DOHH2 (cell line): ENCODE data around the gene PTPRC.

Experiments used
- H3F3A ChIP-seq: fragments of 200-600 bp; sonication (generic), shearing (Covaris generic); 2 replicates; pipeline ENCODE4 v1.6.0; 2016; ENCODE audit warnings: antibody characterized with exemption, mild to moderate bottlenecking; ENCODE audit not compliant: control insufficient read depth, insufficient read depth
- H3K27ac ChIP-seq: fragments of 200-600 bp; sonication (generic); 2 replicates; pipeline ENCODE4 v1.5.1; 2014; ENCODE audit warnings: low read depth, mild to moderate bottlenecking, low read length, moderate library complexity
- H3K27me3 ChIP-seq: fragments of 200-600 bp; sonication (generic); 2 replicates; pipeline ENCODE4 v1.6.1; 2014; ENCODE audit warnings: mild to moderate bottlenecking, low read length, mixed read lengths; ENCODE audit not compliant: control insufficient read depth
- H3K36me3 ChIP-seq: fragments of 200-600 bp; sonication (generic); 2 replicates; pipeline ENCODE4 v1.6.1; 2014; ENCODE audit warnings: mild to moderate bottlenecking, low read length, moderate library complexity, mixed read lengths; ENCODE audit not compliant: control insufficient read depth
- H3K4me1 ChIP-seq: fragments of 200-600 bp; sonication (generic); 2 replicates; pipeline ENCODE4 v1.6.1; 2014; ENCODE audit warnings: mild to moderate bottlenecking, low read length, mixed read lengths; ENCODE audit not compliant: control insufficient read depth
- H3K4me2 ChIP-seq: fragments of 200-600 bp; sonication (generic); 2 replicates; pipeline ENCODE4 v1.6.0; 2014; ENCODE audit warnings: mild to moderate bottlenecking, low read length, moderate library complexity
- H3K4me3 ChIP-seq: fragments of 200-600 bp; sonication (generic); 2 replicates; pipeline ENCODE4 v1.5.1; 2014; ENCODE audit warnings: mild to moderate bottlenecking, low read length, mixed read lengths
- H3K79me2 ChIP-seq: fragments of 200-600 bp; sonication (generic); 2 replicates; pipeline ENCODE4 v1.6.1; 2014; ENCODE audit warnings: mild to moderate bottlenecking, low read length, mixed read lengths; ENCODE audit not compliant: control insufficient read depth
- H3K9me2 ChIP-seq: fragments of 200-600 bp; sonication (generic); replicated peaks from 2 replicates; pipeline ENCODE4 v1.6.1; 2014; ENCODE audit warnings: mild to moderate bottlenecking, low read length, mixed read lengths; ENCODE audit not compliant: control insufficient read depth
- H3K9me3 ChIP-seq: fragments of 200-600 bp; sonication (generic); 2 replicates; pipeline ENCODE4 v1.6.1; 2014; ENCODE audit warnings: antibody characterized with exemption, low read length, mixed read lengths; ENCODE audit not compliant: control insufficient read depth, insufficient read depth
- H4K20me1 ChIP-seq: fragments of 200-600 bp; sonication (generic); 2 replicates; pipeline ENCODE4 v1.6.0; 2014; ENCODE audit warnings: low read depth, mild to moderate bottlenecking, antibody characterized with exemption, low read length, moderate library complexity; ENCODE audit not compliant: control insufficient read depth, insufficient read depth
- EZH2phosphoT487 ChIP-seq: fragments of 200-600 bp; sonication (generic); IDR thresholded peaks from 2 replicates; pipeline ENCODE4 v1.6.1; 2017; ENCODE audit warnings: borderline replicate concordance, mild to moderate bottlenecking, antibody characterized with exemption, low read length, moderate library complexity, mixed read lengths
- TF ChIP-seq, protein P1 (sequence below): fragments of 200-600 bp; sonication (generic); IDR thresholded peaks from one replicate; pipeline ENCODE4 v1.5.1; 2014; ENCODE audit warnings: antibody characterized with exemption, mild to moderate bottlenecking, low read depth, low read length; ENCODE audit not compliant: poor library complexity, severe bottlenecking

Gene PTPRC

DNA sequence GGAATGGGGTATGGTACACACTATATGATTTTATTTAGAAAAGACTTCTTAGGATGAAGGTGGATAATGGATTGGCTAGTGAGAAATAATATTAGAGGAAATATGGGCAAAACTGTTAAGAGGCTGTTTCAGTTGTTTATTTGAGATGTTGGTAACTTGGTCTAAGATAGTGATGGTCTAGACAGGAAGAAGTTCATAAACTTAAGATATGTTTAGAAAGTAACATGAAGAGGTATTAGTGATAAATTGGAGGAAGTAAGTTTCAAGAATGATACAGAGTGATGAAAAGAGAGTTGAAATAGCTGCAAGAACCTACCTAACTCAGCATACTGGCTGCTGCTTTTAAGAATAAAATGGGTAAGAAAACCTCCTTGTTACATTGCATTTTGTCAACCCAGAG, 9.2 kb upstream of the PTPRC start:
- peaks cover 41% of the 10 kb centered on the region for H3F3A ChIP-seq
- H3K36me3 ChIP-seq: peaks cover 13% of the 10 kb centered on the region
- TF ChIP-seq, protein P1, sequence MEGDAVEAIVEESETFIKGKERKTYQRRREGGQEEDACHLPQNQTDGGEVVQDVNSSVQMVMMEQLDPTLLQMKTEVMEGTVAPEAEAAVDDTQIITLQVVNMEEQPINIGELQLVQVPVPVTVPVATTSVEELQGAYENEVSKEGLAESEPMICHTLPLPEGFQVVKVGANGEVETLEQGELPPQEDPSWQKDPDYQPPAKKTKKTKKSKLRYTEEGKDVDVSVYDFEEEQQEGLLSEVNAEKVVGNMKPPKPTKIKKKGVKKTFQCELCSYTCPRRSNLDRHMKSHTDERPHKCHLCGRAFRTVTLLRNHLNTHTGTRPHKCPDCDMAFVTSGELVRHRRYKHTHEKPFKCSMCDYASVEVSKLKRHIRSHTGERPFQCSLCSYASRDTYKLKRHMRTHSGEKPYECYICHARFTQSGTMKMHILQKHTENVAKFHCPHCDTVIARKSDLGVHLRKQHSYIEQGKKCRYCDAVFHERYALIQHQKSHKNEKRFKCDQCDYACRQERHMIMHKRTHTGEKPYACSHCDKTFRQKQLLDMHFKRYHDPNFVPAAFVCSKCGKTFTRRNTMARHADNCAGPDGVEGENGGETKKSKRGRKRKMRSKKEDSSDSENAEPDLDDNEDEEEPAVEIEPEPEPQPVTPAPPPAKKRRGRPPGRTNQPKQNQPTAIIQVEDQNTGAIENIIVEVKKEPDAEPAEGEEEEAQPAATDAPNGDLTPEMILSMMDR: no peak
- no peak for TF ChIP-seq EZH2phosphoT487
- peak overlapping the region; percentile 96 for H3K4me2 ChIP-seq
- peak overlapping the region; percentile 61 for H3K4me3 ChIP-seq
- H3K79me2 ChIP-seq: peaks cover 61% of the 10 kb centered on the region
- H4K20me1 ChIP-seq: no peaks in the 10 kb centered on the region
- peaks cover 100% of the 10 kb centered on the region for H3K4me1 ChIP-seq
- no peaks in the 10 kb centered on the region for H3K27me3 ChIP-seq
- no peaks in the 10 kb centered on the region for H3K9me3 ChIP-seq
- peak overlapping the region; percentile 100 for H3K27ac ChIP-seq
- no peaks in the 10 kb centered on the region for H3K9me2 ChIP-seq

DNA sequence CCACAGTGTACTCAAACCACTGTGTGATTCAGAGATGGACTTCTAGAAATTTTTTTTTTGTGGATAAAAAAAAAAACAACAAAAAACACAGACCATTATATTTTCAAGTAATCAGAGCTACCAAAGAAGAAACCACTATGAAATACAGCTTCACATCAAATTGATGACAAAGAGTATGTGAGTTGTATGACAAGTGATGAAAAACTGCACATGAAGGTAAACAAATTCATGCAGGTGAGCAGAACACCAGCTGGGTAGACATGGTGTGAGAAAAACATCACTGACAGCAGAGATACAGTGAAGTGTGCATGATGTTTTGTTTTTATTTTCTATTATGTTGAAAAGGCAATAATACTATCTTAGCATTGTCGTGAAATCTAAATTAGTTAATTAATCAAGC, 8.0 kb upstream of the PTPRC start:
- TF ChIP-seq, protein P1: no peak
- TF ChIP-seq EZH2phosphoT487: no peak
- H3K4me1 ChIP-seq: peaks cover 100% of the 10 kb centered on the region
- peak overlapping the region; percentile 96 for H3K4me2 ChIP-seq
- no peaks in the 10 kb centered on the region for H3K9me2 ChIP-seq
- H3K9me3 ChIP-seq: no peaks in the 10 kb centered on the region
- peak overlapping the region; percentile 61 for H3K4me3 ChIP-seq
- peak overlapping the region; percentile 100 for H3K27ac ChIP-seq
- peaks cover 37% of the 10 kb centered on the region for H3F3A ChIP-seq
- peaks cover 73% of the 10 kb centered on the region for H3K79me2 ChIP-seq
- no peaks in the 10 kb centered on the region for H3K27me3 ChIP-seq
- peaks cover 10% of the 10 kb centered on the region for H3K36me3 ChIP-seq
- no peaks in the 10 kb centered on the region for H4K20me1 ChIP-seq

DNA sequence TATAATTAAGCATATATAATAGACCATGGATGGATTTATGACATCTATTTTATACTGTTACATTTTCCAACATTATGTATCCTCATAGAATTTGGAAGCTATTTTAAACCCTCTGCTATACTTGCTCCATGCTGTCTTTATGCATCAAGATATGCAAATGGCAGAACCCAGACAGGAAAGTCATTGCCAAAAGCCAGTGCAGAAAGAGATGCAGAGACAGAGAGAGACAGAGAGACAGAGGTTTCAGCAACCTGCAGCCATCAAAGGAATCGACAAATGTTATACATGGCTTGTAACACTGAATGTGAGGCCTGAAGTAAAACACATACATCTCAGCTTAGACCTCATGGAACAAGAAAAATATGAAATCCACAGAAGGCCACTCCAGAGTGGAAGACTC, 7.5 kb upstream of the PTPRC start:
- peak overlapping the region; percentile 96 for H3K4me2 ChIP-seq
- H3F3A ChIP-seq: peaks cover 42% of the 10 kb centered on the region
- peaks cover 10% of the 10 kb centered on the region for H3K36me3 ChIP-seq
- H3K4me3 ChIP-seq: peak overlapping the region; percentile 61
- TF ChIP-seq EZH2phosphoT487: no peak
- TF ChIP-seq, protein P1: no peak
- no peaks in the 10 kb centered on the region for H3K9me2 ChIP-seq
- H3K4me1 ChIP-seq: peaks cover 100% of the 10 kb centered on the region
- peaks cover 76% of the 10 kb centered on the region for H3K79me2 ChIP-seq
- no peaks in the 10 kb centered on the region for H3K9me3 ChIP-seq
- H4K20me1 ChIP-seq: no peaks in the 10 kb centered on the region
- H3K27me3 ChIP-seq: no peaks in the 10 kb centered on the region
- H3K27ac ChIP-seq: peak overlapping the region; percentile 100
